ENCODE data around the gene PIP5KL1. TPM values are rescaled to one million over a fixed set of nuclear protein-coding genes. Genes with fewer than 3 reads are reported as not detected.

The PIP5KL1 gene
- total and polyA plus RNA-seq, 2 donors (not counting 3 experiments of a cell fraction or from before 2014, with no cell fraction given) = 1.5 to 2.9 TPM

DNA sequence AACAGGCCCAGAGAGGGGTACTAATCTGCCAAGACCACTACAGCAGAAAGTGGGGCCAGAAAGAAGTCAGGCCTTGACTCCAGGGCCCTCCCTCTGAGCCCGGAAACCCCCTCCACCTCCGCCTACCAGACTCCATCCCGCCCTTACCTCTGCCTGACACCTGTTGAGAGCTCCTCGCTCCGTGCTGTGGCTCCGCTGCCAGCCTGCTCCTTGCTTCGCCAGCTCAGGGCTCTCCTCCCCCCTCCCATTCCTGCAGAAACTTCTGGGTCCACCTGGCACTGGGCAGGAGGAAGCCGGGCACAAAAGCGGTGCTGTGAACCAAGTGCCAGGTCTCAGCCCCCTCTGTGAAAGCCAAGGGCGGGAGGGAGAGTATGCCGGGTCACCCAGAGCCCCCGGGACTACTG lies 24.8 kb downstream of the PIP5KL1 start:
- dilution Hi-C loops (cut with MboI; ENCODE audit: extremely low pct_ligation_motif_present, low sequenced_read_pairs) (no loop called here), intact Hi-C loops (cut with micrococcal nuclease) (loop anchor here (1.0 kb wide), 1 partner anchor 12 kb away; the partner anchor contains the start of gene ST6GALNAC4)
- no peak overlapping the region for H2AFZ ChIP-seq (ENCODE audit: low read depth, low read length)
- no TSS peak for BruUV-seq (replicated peaks)
- no peak overlapping the region for H3K9ac ChIP-seq (replicated peaks; ENCODE audit: extremely low read depth, insufficient read depth, low read length)
- peaks cover 0 to 5% of the 10 kb centered on the region in 2 experiments for H3K36me3 ChIP-seq (ENCODE audit: control insufficient read depth in 2 of 2, extremely low read depth in 1 of 2, insufficient read depth in 2 of 2, low read length in 2 of 2)
- H3K9me1 ChIP-seq (replicated peaks; ENCODE audit: control insufficient read depth, extremely low read depth, insufficient read depth, low read length) = no peaks in the 10 kb centered on the region
- H4K20me1 ChIP-seq (replicated peaks; ENCODE audit: control insufficient read depth, extremely low read depth, insufficient read depth, low read length) = no peaks in the 10 kb centered on the region
- DNase-seq (ENCODE audit: low read depth, low spot score) = no peak
- ChIA-PET POLR2A (no interaction called here), CTCF (interaction anchor here (1.2 to 1.5 kb wide), 2 partner anchors 36 to 171 kb away, joined by 4 read pairs; partner anchors contain the start of gene TOR2A)
- H3K4me1 ChIP-seq (ENCODE audit: control insufficient read depth, extremely low read depth, insufficient read depth, low read length) = peaks cover 41% of the 10 kb centered on the region
- no peaks in the 10 kb centered on the region for H3K27me3 ChIP-seq (ENCODE audit: control insufficient read depth in 2 of 2, insufficient read depth in 2 of 2, low read length in 2 of 2)
- TF ChIP-seq CTCF (IDR thresholded peaks at IDR 0.05; ENCODE audit: extremely low read depth in 1 of 2, insufficient read depth in 1 of 2, low read depth in 1 of 2, low read length in 2 of 2) (no peak), POLR2A (IDR thresholded peaks at IDR 0.05; ENCODE audit: low read depth, low read length) (no peak), FOS (IDR thresholded peaks at IDR 0.05; ENCODE audit: borderline replicate concordance, insufficient read depth, low read length) (no peak), MYC (IDR thresholded peaks at IDR 0.05; ENCODE audit: low read depth, low read length) (no peak), GATA2 (IDR thresholded peaks at IDR 0.05; ENCODE audit: insufficient read depth, insufficient read length, low read depth, low read length) (no peak), EZH2 (IDR thresholded peaks at IDR 0.05; ENCODE audit: borderline replicate concordance, low read depth, low read length, severe bottlenecking) (no peak), POLR2AphosphoS5 (IDR thresholded peaks at IDR 0.05; ENCODE audit: insufficient read depth, low read depth, low read length) (no peak), JUN (IDR thresholded peaks at IDR 0.05; ENCODE audit: borderline replicate concordance, insufficient read depth, insufficient read length, low read depth) (no peak)
- TF ChIP-seq, protein P1, sequence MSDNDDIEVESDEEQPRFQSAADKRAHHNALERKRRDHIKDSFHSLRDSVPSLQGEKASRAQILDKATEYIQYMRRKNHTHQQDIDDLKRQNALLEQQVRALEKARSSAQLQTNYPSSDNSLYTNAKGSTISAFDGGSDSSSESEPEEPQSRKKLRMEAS (IDR thresholded peaks at IDR 0.05; ENCODE audit: insufficient read depth, insufficient read length) = no peak
- no peaks in the 10 kb centered on the region for H3K79me2 ChIP-seq (ENCODE audit: control insufficient read depth, insufficient read depth, low read length)
- peak; percentile 49 for FAIRE-seq
- no peaks in the 10 kb centered on the region for H3K9me3 ChIP-seq (replicated peaks; ENCODE audit: control insufficient read depth, insufficient read depth, low read length)
- H3K4me3 ChIP-seq (replicated peaks in 1 of 3; ENCODE audit: insufficient read depth in 1 of 3, low read depth in 1 of 3, low read length in 3 of 3) = no peak overlapping the region
- peak overlapping the region; percentile 63 for H3K27ac ChIP-seq (ENCODE audit: insufficient read depth, low read depth, low read length)
- H3K4me2 ChIP-seq (ENCODE audit: insufficient read depth, low read length) = no peak overlapping the region

All from endothelial cell of umbilical vein (primary cell).